Natural killer cell (primary cell): Measurements from ENCODE around the gene NACA2. TPM values are rescaled to one million over a fixed set of nuclear protein-coding genes. Genes with fewer than 3 reads are reported as not detected.
"Not testable (repeated sequence)": the region's sequence is repeated elsewhere in the genome, so short reads cannot be mapped to it uniquely, and the experiment has no call there.

Experiments
- ATAC-seq, 3 donors: fragments of 150-1000 bp in 2 of 3; fragments of 200-7000 bp in 1 of 3; cut with Tn5 transposase; 1 replicate in 1 of 3; 2 replicates in 2 of 3; pipeline ENCODE4 v1.10.0; 2021; ENCODE audit warnings: mild to moderate bottlenecking in 2 of 3, moderate library complexity in 2 of 3
- DNase-seq, 2 donors: peaks; one replicate each; pipeline versions ENCODE4 v3.0.0 to v3.0.0-alpha.2; 2013 to 2021; ENCODE audit warnings: mixed read lengths in 1 of 2
- H3K27ac ChIP-seq: one replicate; pipeline ENCODE4 v1.5.1; 2013; ENCODE audit warnings: mild to moderate bottlenecking, low read length
- H3K27me3 ChIP-seq: one replicate; pipeline ENCODE4 v1.6.1; 2013; ENCODE audit warnings: low read length; ENCODE audit not compliant: control insufficient read depth, insufficient read depth
- H3K36me3 ChIP-seq: one replicate; pipeline ENCODE4 v1.6.1; 2013; ENCODE audit warnings: low read length; ENCODE audit not compliant: control insufficient read depth, insufficient read depth
- H3K4me1 ChIP-seq: one replicate; pipeline ENCODE4 v1.6.1; 2013; ENCODE audit warnings: low read length; ENCODE audit not compliant: control insufficient read depth, insufficient read depth
- H3K4me3 ChIP-seq: one replicate; pipeline ENCODE4 v1.5.1; 2013; ENCODE audit warnings: low read length
- H3K9me3 ChIP-seq: one replicate; pipeline ENCODE4 v1.6.1; 2013; ENCODE audit warnings: low read length; ENCODE audit not compliant: control insufficient read depth, insufficient read depth
- H3K27ac Mint-ChIP-seq, 2 donors: one replicate each; pipeline ENCODE4 v1.8.0; 2022; ENCODE audit warnings: mild to moderate bottlenecking in 2 of 2, mixed read lengths in 2 of 2, moderate library complexity in 1 of 2
- H3K27me3 Mint-ChIP-seq, 2 donors: one replicate each; pipeline ENCODE4 v1.8.0; 2022; ENCODE audit warnings: low read depth in 2 of 2, mixed read lengths in 2 of 2
- H3K36me3 Mint-ChIP-seq: one replicate; pipeline ENCODE4 v1.8.0; 2022; ENCODE audit warnings: mixed read lengths
- H3K4me1 Mint-ChIP-seq, 2 donors: one replicate each; pipeline ENCODE4 v1.8.0; 2022; ENCODE audit warnings: mixed read lengths in 2 of 2
- H3K4me3 Mint-ChIP-seq: one replicate; pipeline ENCODE4 v1.8.0; 2022; ENCODE audit warnings: mild to moderate bottlenecking, moderate library complexity, mixed read lengths
- H3K9me3 Mint-ChIP-seq, 2 donors: one replicate each; pipeline ENCODE4 v1.8.0; 2022; ENCODE audit warnings: mixed read lengths in 2 of 2
- WGBS: methylation state at CpG from one replicate; pipeline ENCODE4 v1.1.7; 2013; ENCODE audit warnings: missing lambda C conversion rate; ENCODE audit not compliant: insufficient coverage; 5-methylcytosine and 5-hydroxymethylcytosine counted together
- intact Hi-C: fragments of 100-400 bp; cut with micrococcal nuclease; formaldehyde crosslinking; loops from one replicate; pipeline ENCODE4 v1.14.2; 2022
- total RNA-seq, 4 donors: library from RNA; stranded (reverse); fragments of 120-200 nt in 1 of 4; gene quantifications; one replicate each; pipeline versions ENCODE4 v1.2.3 to v1.2.4, GENCODE V29; 2013 to 2022
- TF ChIP-seq, protein P1 (sequence below): fragments of 200-600 bp; IDR thresholded peaks from one replicate; pipeline ENCODE4 v1.8.0; 2022; ENCODE audit warnings: antibody characterized with exemption

Gene NACA2
- total RNA-seq, 3 donors from 2014 or later (not counting 1 experiment from before 2014, with no cell fraction given): not detected

- no peaks in the 10 kb centered on the region for H3K9me3 ChIP-seq
- H3K4me1 ChIP-seq: no peaks in the 10 kb centered on the region
- no peak overlapping the region for H3K27ac Mint-ChIP-seq
- WGBS: 77% methylated on average over 4 of the region's 4 CpGs
- H3K9me3 Mint-ChIP-seq: no peaks in the 10 kb centered on the region
- no peaks in the 10 kb centered on the region for H3K36me3 Mint-ChIP-seq
- H3K4me3 ChIP-seq: no peak overlapping the region
- H3K27ac ChIP-seq: no peak overlapping the region
- no peak for ATAC-seq
- H3K27me3 Mint-ChIP-seq: peaks cover 0 to 1% of the 10 kb centered on the region in 2 donors
- no peak overlapping the region for H3K4me3 Mint-ChIP-seq
- no peaks in the 10 kb centered on the region for H3K27me3 ChIP-seq
- intact Hi-C loops: loop anchor here (10.0 kb wide), 1 partner anchor 173 kb away; no protein-coding TSS in a partner anchor
- TF ChIP-seq, protein P1, sequence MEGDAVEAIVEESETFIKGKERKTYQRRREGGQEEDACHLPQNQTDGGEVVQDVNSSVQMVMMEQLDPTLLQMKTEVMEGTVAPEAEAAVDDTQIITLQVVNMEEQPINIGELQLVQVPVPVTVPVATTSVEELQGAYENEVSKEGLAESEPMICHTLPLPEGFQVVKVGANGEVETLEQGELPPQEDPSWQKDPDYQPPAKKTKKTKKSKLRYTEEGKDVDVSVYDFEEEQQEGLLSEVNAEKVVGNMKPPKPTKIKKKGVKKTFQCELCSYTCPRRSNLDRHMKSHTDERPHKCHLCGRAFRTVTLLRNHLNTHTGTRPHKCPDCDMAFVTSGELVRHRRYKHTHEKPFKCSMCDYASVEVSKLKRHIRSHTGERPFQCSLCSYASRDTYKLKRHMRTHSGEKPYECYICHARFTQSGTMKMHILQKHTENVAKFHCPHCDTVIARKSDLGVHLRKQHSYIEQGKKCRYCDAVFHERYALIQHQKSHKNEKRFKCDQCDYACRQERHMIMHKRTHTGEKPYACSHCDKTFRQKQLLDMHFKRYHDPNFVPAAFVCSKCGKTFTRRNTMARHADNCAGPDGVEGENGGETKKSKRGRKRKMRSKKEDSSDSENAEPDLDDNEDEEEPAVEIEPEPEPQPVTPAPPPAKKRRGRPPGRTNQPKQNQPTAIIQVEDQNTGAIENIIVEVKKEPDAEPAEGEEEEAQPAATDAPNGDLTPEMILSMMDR: no peak
- no peaks in the 10 kb centered on the region for H3K4me1 Mint-ChIP-seq
- H3K36me3 ChIP-seq: no peaks in the 10 kb centered on the region
- no peak for DNase-seq
Observed at GRCh38 chr17:61587807-61588660, 3.0 kb downstream of the NACA2 start.

DNA sequence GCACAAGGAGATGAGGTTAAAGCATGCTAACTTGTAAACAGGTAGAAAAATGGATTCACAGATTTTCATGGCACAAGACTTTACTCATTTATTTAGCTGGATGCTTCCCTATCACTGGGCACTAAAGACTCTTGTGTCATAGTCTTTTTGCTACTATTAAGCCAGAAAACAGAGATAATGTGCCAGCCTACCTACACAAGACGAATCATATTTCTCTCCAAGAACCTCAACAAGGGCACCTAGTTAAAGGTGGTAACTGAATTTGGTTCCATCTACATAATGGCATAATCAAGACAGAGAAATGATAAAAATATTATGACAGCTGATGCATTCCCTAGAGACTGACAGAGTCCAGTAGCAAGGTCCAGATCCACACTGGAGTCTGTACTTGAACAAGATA, 3.8 kb downstream of the NACA2 start:
- no peaks in the 10 kb centered on the region for H3K27me3 Mint-ChIP-seq
- no CpG with 5 or more reads among the region's 1 CpG for WGBS

GRCh38 chr17:61586622-61587021, 4.4 kb downstream of the NACA2 start:
- H3K4me1 ChIP-seq, H3K9me3 Mint-ChIP-seq, H3K4me3 ChIP-seq, ATAC-seq, H3K9me3 ChIP-seq, H3K4me3 Mint-ChIP-seq, H3K36me3 Mint-ChIP-seq, H3K27ac Mint-ChIP-seq, H3K36me3 ChIP-seq, H3K27ac ChIP-seq, DNase-seq, H3K27me3 Mint-ChIP-seq, H3K4me1 Mint-ChIP-seq, H3K27me3 ChIP-seq: not testable (repeated sequence)
- intact Hi-C loops: loop anchor here (10.0 kb wide), 1 partner anchor 172 kb away; no protein-coding TSS in a partner anchor
- WGBS: 89% methylated on average over 1 of the region's 3 CpGs

More for the DNA sequence above, 3.8 kb downstream of the NACA2 start:
- no peaks in the 10 kb centered on the region for H3K36me3 Mint-ChIP-seq
- TF ChIP-seq, protein P1: no peak
- DNase-seq (no peak), ATAC-seq (no peak)
- Histone ChIP-seq H3K36me3 (no peaks in the 10 kb centered on the region), H3K4me3 (no peak overlapping the region), H3K9me3 (no peaks in the 10 kb centered on the region), H3K27ac (no peak overlapping the region), H3K4me1 (no peaks in the 10 kb centered on the region), H3K27me3 (no peaks in the 10 kb centered on the region)
- no peaks in the 10 kb centered on the region for H3K4me1 Mint-ChIP-seq
- H3K9me3 Mint-ChIP-seq: no peaks in the 10 kb centered on the region
- intact Hi-C loops: loop anchor here (10.0 kb wide), 1 partner anchor 172 kb away; no protein-coding TSS in a partner anchor
- no peak overlapping the region for H3K27ac Mint-ChIP-seq
- H3K4me3 Mint-ChIP-seq: no peak overlapping the region

- intact Hi-C loops: loop anchor here (10.0 kb wide), 1 partner anchor 171 kb away; no protein-coding TSS in a partner anchor
- Mint-ChIP-seq H3K27ac (no peak overlapping the region), H3K36me3 (no peaks in the 10 kb centered on the region), H3K27me3 (peaks cover 0 to 7% of the 10 kb centered on the region in 2 donors), H3K9me3 (no peaks in the 10 kb centered on the region), H3K4me3 (no peak overlapping the region), H3K4me1 (no peaks in the 10 kb centered on the region)
- DNase-seq (no peak), ATAC-seq (no peak)
- TF ChIP-seq, protein P1: no peak
- WGBS: 100% methylated on average over 1 of the region's 4 CpGs
- Histone ChIP-seq H3K4me1 (no peaks in the 10 kb centered on the region), H3K27me3 (peaks cover 4% of the 10 kb centered on the region), H3K4me3 (no peak overlapping the region), H3K27ac (no peak overlapping the region), H3K36me3 (no peaks in the 10 kb centered on the region), H3K9me3 (no peaks in the 10 kb centered on the region)
Observed at GRCh38 chr17:61586031-61586566, 4.9 kb downstream of the NACA2 start.
